ENCODE results near the gene COL6A3.

GRCh38 chr2:237393523-237393922, 20.4 kb downstream of the COL6A3 start:
- TF ChIP-seq CTCF (conservative IDR thresholded peaks at IDR 0.05; ENCODE audit: low read length) (no peak), EZH2phosphoT487 (IDR thresholded peaks at IDR 0.05; ENCODE audit: borderline replicate concordance) (no peak)

Data from Loucy (cell line).